ENCODE measurements around the gene CABLES1. TPM values are rescaled to one million over a fixed set of nuclear protein-coding genes. Genes with fewer than 3 reads are reported as not detected.

The CABLES1 gene
- total and polyA plus RNA-seq, 2 of the 4 experiments (the other 2 are of a cell fraction) = 4.7 to 5.7 TPM

GRCh38 chr18:23226930-23227725, 91.8 kb downstream of the CABLES1 start (continued):
- TF ChIP-seq ELK1 (IDR thresholded peaks at IDR 0.05; ENCODE audit: borderline replicate concordance, low read depth, low read length) = no peak

GRCh38 chr18:23227726-23228070, 92.4 kb downstream of the CABLES1 start:
- WGBS, 2 experiments (ENCODE audit: extremely low coverage in 2 of 2, insufficient read length in 1 of 2) = no CpG with 5 or more reads among the region's 2 CpGs
- H3K27me3 ChIP-seq (ENCODE audit: control insufficient read depth, insufficient read depth, low read length) = no peaks in the 10 kb centered on the region
- H2AFZ ChIP-seq (replicated peaks; ENCODE audit: low read length, poor library complexity) = no peak overlapping the region
- H3K14ac ChIP-seq (replicated peaks; ENCODE audit: low read depth, low read length) = peak overlapping the region; percentile 55
- peak overlapping the region; percentile 61 for H3K4ac ChIP-seq (ENCODE audit: low read depth, low read length)
- H4K91ac ChIP-seq (ENCODE audit: insufficient read depth, low read depth, low read length) = peak overlapping the region; percentile 60
- H2AK9ac ChIP-seq (replicated peaks; ENCODE audit: low read depth, low read length, poor library complexity) = no peak overlapping the region
- dilution Hi-C loops (cut with HindIII; ENCODE audit: low sequenced_read_pairs, unreplicated experiment) = no loop called here
- peak overlapping the region; percentile 27 to 71; a peak in 3 of 4 replicates for H4K8ac ChIP-seq (ENCODE audit: low read depth in 2 of 2, low read length in 2 of 2)
- H3K56ac ChIP-seq (ENCODE audit: extremely low read depth, insufficient read depth, low read length) = no peak overlapping the region
- POLR2A ChIA-PET (ENCODE audit: unreplicated experiment) = no interaction called here
- H4K5ac ChIP-seq (ENCODE audit: low read depth, low read length) = peak overlapping the region; percentile 98
- in situ Hi-C loops (cut with MboI; ENCODE audit: low sequenced_read_pairs) = no loop called here
- H3K36me3 ChIP-seq (ENCODE audit: control insufficient read depth, insufficient read depth, low read length) = peaks cover 11% of the 10 kb centered on the region
- peak overlapping the region; percentile 70 for H2BK20ac ChIP-seq (ENCODE audit: low read depth, low read length)
- peaks cover 27% of the 10 kb centered on the region for H3K9me1 ChIP-seq (ENCODE audit: insufficient read depth, low read length)
- H4K20me1 ChIP-seq (ENCODE audit: insufficient read depth, low read length) = peaks cover 11% of the 10 kb centered on the region; the same call in 1 of the 2 replicates
- peak overlapping the region; percentile 84; the same call in 2 of the 3 replicates for H2BK15ac ChIP-seq (ENCODE audit: low read depth, low read length)
- H3K9ac ChIP-seq (ENCODE audit: low read depth, low read length) = no peak overlapping the region
- H3K79me1 ChIP-seq (ENCODE audit: low read depth in 1 of 2, low read length in 2 of 2) = peaks cover 9 to 37% of the 10 kb centered on the region in 2 experiments; a peak in 3 of 4 replicates
- DNase-seq (no peak), ATAC-seq (ENCODE audit: low read depth) (no peak)
- no peak overlapping the region for H3K4me3 ChIP-seq (ENCODE audit: insufficient read depth, low read depth, low read length)
- H3K18ac ChIP-seq (ENCODE audit: low read depth, low read length) = peak overlapping the region; percentile 95
- intact Hi-C loops (cut with micrococcal nuclease) = loop anchor here (5.0 kb wide), 3 partner anchors 75 to 195 kb away; partner anchors contain the start of gene CABLES1
- no peak overlapping the region for H3K4me2 ChIP-seq (ENCODE audit: low read depth, low read length)
- H3K4me1 ChIP-seq (ENCODE audit: control insufficient read depth, insufficient read depth, low read length) = peaks cover 38% of the 10 kb centered on the region
- H3K23ac ChIP-seq (ENCODE audit: low read depth, low read length) = no peak overlapping the region
- peak overlapping the region; percentile 89 for H2AK5ac ChIP-seq (ENCODE audit: low read depth, low read length)
- CTCF ChIA-PET = interaction anchor here (1.1 to 1.4 kb wide), 2 partner anchors 20 to 196 kb away, joined by 3 to 4 read pairs; no protein-coding TSS in a partner anchor
- no TSS peak for BruUV-seq (replicated peaks)
- H3K9me3 ChIP-seq (ENCODE audit: control insufficient read depth, insufficient read depth, low read length) = no peaks in the 10 kb centered on the region
- H3K27ac ChIP-seq (ENCODE audit: insufficient read depth, low read length) = peak overlapping the region; percentile 90
- peak overlapping the region; percentile 66 for H2BK120ac ChIP-seq (ENCODE audit: low read depth, low read length)
- peak overlapping the region; percentile 76 for H2BK5ac ChIP-seq (ENCODE audit: low read depth, low read length, poor library complexity, severe bottlenecking)
- TF ChIP-seq SMC3 (IDR thresholded peaks at IDR 0.05; ENCODE audit: low read depth, low read length) = no peak
- no peak for TF ChIP-seq ELK1 (IDR thresholded peaks at IDR 0.05; ENCODE audit: borderline replicate concordance, low read depth, low read length)
- no peak for TF ChIP-seq MAZ (IDR thresholded peaks at IDR 0.05; ENCODE audit: borderline replicate concordance, low read depth, low read length)
- no peak for TF ChIP-seq BHLHE40 (IDR thresholded peaks at IDR 0.05; ENCODE audit: low read depth, low read length)
- no peak for TF ChIP-seq FOS (IDR thresholded peaks at IDR 0.05; ENCODE audit: low read depth, low read length)
- no peak for TF ChIP-seq RAD21 (IDR thresholded peaks at IDR 0.05; ENCODE audit: low read length)
- no peak for TF ChIP-seq RFX5 (IDR thresholded peaks at IDR 0.05; ENCODE audit: low read depth, low read length)
- TF ChIP-seq CHD1 (IDR thresholded peaks at IDR 0.05; ENCODE audit: low read depth, low read length) = no peak
- TF ChIP-seq NFE2L2 (IDR thresholded peaks at IDR 0.05; ENCODE audit: low read depth, low read length) = no peak
- no peak for TF ChIP-seq USF2 (IDR thresholded peaks at IDR 0.05; ENCODE audit: low read depth, low read length)
- no peak for TF ChIP-seq MXI1 (IDR thresholded peaks at IDR 0.05; ENCODE audit: borderline replicate concordance, low read depth, low read length)
- TF ChIP-seq POLR2A (IDR thresholded peaks at IDR 0.05; ENCODE audit: low read depth, low read length) = no peak
- TF ChIP-seq CEBPB (IDR thresholded peaks at IDR 0.05; ENCODE audit: low read depth, low read length) = no peak
